ENCODE data around the gene IL1R2.

Gene IL1R2

DNA sequence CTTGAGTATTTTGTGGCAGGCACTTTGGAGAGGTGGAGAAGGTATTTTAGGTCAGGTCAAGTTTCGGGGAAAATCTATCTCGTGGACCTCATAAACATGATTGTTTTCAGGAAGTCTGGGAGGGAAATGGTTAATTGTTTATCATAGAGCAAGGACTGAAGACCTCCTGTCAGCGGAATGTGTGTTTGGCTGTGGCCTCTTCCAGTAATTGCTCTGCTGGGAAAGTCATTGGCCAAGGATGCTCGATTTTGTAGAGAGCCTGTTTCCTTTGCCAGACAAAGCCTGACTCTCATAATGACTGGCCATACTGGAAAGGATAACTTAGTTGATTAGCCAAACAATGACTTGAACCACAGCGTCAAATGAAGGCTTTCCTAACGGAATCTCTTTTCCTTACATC, 30.0 kb downstream of the IL1R2 start:
- no peak for DNase-seq (ENCODE audit: low spot score)
- in situ Hi-C loops (cut with MboI; ENCODE audit: low sequenced_read_pairs, unreplicated experiment): loop anchor here (5.0 to 10.0 kb wide), 2 partner anchors 216 to 423 kb away; no protein-coding TSS in a partner anchor
- TF ChIP-seq, protein P1, sequence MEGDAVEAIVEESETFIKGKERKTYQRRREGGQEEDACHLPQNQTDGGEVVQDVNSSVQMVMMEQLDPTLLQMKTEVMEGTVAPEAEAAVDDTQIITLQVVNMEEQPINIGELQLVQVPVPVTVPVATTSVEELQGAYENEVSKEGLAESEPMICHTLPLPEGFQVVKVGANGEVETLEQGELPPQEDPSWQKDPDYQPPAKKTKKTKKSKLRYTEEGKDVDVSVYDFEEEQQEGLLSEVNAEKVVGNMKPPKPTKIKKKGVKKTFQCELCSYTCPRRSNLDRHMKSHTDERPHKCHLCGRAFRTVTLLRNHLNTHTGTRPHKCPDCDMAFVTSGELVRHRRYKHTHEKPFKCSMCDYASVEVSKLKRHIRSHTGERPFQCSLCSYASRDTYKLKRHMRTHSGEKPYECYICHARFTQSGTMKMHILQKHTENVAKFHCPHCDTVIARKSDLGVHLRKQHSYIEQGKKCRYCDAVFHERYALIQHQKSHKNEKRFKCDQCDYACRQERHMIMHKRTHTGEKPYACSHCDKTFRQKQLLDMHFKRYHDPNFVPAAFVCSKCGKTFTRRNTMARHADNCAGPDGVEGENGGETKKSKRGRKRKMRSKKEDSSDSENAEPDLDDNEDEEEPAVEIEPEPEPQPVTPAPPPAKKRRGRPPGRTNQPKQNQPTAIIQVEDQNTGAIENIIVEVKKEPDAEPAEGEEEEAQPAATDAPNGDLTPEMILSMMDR (IDR thresholded peaks at IDR 0.05; ENCODE audit: borderline replicate concordance, control extremely low read depth, extremely low read depth, insufficient read depth, missing control alignments): no peak

DNA sequence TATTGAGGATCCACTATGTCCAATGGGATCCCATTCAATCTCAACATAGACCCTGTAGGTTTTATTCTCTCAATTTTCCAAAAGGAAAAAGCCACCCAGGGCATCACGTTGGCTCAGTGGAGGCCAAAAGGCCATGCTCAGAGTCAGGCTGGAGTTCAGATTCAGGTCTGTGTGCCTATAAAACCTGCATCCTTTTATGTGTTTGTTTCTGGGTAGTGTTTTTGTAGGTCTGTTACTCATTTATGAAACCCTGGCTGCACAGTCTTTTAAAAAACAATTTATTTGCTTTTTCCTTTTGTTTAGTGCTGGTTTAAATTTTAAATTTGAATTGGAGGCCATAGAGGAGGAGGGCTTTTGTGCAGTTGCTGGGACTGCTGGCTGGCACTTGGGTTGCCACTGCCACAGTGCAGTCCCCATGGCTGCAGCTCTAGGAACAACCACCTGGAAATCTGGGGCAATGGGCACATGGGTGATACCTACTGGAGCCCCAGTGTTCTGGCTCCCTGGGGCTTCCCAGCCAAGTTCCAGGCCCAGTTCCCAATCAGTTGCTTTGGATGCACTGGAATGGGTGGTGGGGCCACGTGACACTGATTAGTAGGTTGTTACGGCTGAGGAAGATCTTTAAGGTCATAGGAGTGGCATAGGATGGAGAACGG, 31.3 kb downstream of the IL1R2 start:
- DNase-seq (ENCODE audit: low spot score): no peak
- in situ Hi-C loops (cut with MboI; ENCODE audit: low sequenced_read_pairs, unreplicated experiment): loop anchor here (5.0 to 10.0 kb wide), 2 partner anchors 214 to 422 kb away; no protein-coding TSS in a partner anchor
- TF ChIP-seq, protein P1 (IDR thresholded peaks at IDR 0.05; ENCODE audit: borderline replicate concordance, control extremely low read depth, extremely low read depth, insufficient read depth, missing control alignments): no peak

DNA sequence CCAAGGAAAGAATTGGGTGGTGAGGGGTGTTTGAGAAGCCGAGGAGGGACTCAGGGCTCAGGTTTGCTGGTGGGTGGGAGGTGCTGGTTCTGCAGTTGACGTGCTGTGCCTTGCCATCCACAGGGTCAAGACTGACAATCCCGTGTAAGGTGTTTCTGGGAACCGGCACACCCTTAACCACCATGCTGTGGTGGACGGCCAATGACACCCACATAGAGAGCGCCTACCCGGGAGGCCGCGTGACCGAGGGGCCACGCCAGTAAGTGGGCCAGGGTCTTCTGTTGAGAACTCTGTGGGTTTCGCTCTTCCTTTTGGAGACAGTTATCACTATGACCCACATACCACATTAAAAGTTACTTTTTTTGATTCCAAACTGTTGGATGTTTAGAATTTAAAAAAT, 32.6 kb downstream of the IL1R2 start:
- TF ChIP-seq, protein P1 (IDR thresholded peaks at IDR 0.05; ENCODE audit: borderline replicate concordance, control extremely low read depth, extremely low read depth, insufficient read depth, missing control alignments): no peak
- no peak for DNase-seq (ENCODE audit: low spot score)
- in situ Hi-C loops (cut with MboI; ENCODE audit: low sequenced_read_pairs, unreplicated experiment): loop anchor here (5.0 to 10.0 kb wide), 2 partner anchors 213 to 420 kb away; no protein-coding TSS in a partner anchor

DNA sequence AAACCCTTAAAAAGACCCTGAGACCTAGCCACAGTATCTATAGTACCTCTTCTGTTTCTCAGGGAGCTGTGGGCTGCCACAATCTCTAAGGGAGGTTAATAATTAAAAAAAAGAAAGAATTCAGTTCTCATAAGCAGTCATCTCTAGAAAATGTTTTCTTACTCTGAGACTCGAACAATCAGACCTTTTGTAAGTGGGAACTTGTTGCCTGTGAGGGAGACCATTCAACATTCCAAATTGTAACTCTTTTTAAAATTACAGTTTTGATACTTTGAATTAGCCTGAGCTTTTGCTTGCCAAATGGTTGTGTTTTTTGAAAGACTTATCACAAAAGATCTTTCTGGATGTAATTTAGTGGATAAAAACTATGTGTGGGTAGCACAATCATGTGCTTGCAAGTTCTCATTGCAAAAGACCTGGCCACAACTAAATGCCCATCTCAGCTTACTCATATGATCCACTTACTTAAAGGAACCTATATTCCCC, 33.3 kb downstream of the IL1R2 start:
- TF ChIP-seq, protein P1 (IDR thresholded peaks at IDR 0.05; ENCODE audit: borderline replicate concordance, control extremely low read depth, extremely low read depth, insufficient read depth, missing control alignments): no peak
- in situ Hi-C loops (cut with MboI; ENCODE audit: low sequenced_read_pairs, unreplicated experiment): loop anchor here (10.0 kb wide), 1 partner anchor 420 kb away; no protein-coding TSS in a partner anchor
- DNase-seq (ENCODE audit: low spot score): peak; percentile 57

DNA sequence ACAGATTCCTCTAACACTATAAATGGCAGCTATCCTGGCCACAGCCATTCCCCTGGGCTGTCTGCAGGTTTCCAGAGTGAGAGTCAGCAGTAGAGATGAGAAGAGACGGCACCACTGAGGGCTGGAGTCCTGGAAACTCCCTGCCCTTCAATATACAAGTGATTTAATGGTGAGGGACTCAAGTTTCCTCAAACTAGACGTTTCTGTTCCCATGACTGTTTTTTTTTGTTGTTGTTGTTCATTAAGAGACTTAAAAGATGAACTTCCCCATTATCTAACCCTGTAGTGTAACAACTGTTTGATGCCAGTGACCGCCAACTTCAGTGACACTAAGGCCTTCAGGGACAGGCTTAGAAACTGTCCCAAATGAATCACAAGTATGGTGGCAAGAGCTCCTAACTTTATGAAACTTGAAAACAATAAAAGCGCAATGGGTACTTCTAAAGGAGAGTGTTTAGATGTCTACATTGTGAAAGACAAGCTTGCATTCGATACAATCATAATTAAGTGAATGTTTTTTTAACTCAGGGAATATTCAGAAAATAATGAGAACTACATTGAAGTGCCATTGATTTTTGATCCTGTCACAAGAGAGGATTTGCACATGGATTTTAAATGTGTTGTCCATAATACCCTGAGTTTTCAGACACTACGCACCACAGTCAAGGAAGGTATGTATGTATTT, 34.0 kb downstream of the IL1R2 start:
- peak; percentile 42 for DNase-seq (ENCODE audit: low spot score)
- in situ Hi-C loops (cut with MboI; ENCODE audit: low sequenced_read_pairs, unreplicated experiment): loop anchor here (10.0 kb wide), 1 partner anchor 419 kb away; no protein-coding TSS in a partner anchor
- TF ChIP-seq, protein P1 (IDR thresholded peaks at IDR 0.05; ENCODE audit: borderline replicate concordance, control extremely low read depth, extremely low read depth, insufficient read depth, missing control alignments): no peak

DNA sequence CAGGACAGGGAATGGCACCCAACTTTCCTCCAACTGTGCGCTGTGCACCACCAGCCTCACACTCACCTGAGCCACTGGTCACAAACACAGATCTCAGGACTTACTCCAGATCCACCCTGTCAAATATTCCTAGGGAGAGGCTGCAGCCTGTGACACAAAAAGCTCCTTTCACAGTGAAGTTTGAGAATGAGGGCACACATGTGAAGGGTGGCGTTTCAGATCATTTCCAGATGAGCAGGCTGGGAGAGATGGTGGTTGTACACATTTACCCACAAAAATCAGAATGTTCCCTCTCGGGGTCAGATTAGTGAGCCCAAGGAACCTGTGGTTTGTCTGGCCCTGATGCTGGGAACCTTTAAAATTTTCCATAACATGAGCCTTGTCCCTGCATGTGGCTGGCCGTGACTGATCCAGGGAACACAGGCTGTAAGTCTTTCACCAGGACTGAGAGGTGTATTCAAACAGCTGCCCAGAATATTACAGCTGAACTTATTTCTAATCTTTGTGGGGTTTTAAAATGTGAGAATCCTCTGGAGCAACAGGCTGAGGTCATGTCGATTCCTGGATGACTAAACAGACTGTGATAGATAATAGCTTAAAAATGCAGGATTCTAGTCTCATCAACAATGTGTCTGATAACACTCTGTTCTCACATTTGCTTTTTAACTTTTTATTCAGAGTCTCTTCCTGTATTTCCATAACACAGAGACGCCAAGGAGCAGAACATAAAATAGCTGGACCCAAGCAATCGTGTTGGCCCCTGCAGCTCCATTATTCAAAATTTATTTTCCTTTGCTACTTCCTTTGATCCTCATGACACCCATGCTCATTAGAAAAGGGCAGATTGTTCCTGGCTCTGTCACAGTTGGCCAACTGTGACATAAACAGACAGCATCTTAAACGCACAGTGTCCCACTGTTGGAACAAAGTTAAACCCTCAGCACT, 35.5 kb downstream of the IL1R2 start:
- no peak for DNase-seq (ENCODE audit: low spot score)
- TF ChIP-seq, protein P1 (IDR thresholded peaks at IDR 0.05; ENCODE audit: borderline replicate concordance, control extremely low read depth, extremely low read depth, insufficient read depth, missing control alignments): no peak
- in situ Hi-C loops (cut with MboI; ENCODE audit: low sequenced_read_pairs, unreplicated experiment): loop anchor here (10.0 kb wide), 1 partner anchor 417 kb away; no protein-coding TSS in a partner anchor

Data from GM13976 (cell line).